CD4-positive, alpha-beta T cell treated with Interleukin-21 for 1 hour (primary cell): ENCODE measurements around the gene CPB1.

ENCODE experiments used
- DNase-seq: peaks from one replicate; pipeline ENCODE4 v3.0.0-alpha.2; 2020

The CPB1 gene

DNA sequence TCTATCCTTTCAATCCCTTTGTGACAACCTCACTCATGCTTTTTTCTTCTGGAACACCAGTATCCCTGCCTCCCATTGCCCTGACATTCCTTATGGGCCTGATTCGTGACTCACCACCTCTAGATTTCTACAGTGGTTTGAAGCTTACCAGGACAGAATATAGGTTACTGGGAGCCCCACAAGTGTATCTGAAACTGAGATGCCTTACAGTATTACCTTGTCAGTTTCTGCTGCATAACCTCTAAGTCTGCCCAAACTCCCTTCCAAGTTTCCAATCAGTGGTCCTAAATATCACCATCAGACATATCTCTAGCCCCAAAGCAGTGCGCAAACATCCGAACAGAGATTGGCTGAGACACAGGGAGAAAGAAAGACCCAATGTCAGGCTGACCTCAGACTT is 5.6 kb downstream of the CPB1 start:
- DNase-seq = no peak

GRCh38 chr3:148839805-148840204 is 12.2 kb downstream of the CPB1 start:
- DNase-seq = no peak

- no peak for DNase-seq
Measured at GRCh38 chr3:148840451-148840850, 12.8 kb downstream of the CPB1 start.

- DNase-seq = no peak
Measured at GRCh38 chr3:148845756-148846395, 18.3 kb downstream of the CPB1 start.

GRCh38 chr3:148847351-148847750 is 19.7 kb downstream of the CPB1 start:
- DNase-seq = no peak

- DNase-seq = no peak
Measured at GRCh38 chr3:148848410-148848809, 20.8 kb downstream of the CPB1 start.

DNA sequence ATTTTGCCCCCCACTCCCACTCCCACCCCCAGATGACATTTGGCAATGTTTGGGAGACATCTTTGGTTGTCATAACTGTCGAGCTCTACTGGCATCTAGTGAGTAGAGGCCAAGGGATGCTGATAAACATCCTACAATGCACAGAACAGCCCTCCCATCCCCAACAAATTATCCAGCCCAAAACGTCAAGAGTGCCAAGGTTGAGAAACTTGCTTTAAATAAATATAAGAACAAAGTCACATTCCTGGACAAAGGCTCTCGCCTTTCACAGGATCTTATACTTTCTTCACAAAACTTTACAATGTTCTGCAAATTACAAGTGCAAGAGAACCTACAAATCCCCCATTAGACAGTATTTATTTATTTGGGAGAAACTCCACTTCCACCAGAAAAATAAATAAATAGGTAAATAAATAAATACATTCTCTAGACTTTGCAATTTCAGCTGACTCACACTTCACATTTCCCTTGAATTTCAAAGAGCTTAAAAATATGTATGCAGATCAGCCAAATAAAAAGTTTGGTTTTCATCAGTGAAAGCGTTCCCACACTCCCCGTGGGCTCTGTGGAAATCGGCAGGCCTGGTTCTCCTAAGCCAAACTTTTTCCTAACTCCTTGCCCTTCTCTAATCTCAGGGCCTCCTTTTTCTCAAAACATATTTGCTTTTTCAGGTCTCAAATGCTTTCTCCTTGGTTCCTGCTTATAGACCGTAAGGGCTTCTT is 24.8 kb downstream of the CPB1 start:
- no peak for DNase-seq

DNA sequence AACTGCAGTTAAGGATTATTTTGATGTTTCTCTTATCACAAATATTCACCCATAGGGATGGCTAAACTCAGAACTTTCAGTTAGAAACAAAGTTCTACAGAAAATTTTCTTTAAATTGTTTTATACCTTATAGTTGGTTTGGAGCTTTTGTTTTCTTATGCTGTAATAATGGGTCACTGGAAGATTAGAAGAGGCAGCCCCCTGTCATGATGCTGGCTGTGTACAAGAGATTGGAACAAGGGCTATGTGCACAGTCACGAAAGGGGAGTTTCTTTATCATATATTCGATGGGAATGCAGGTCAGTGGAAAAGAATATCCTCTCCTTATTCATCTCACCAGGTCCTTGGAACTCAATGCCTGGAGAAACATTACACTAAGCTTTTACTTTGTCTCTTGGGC is 25.5 kb downstream of the CPB1 start:
- no peak for DNase-seq

DNA sequence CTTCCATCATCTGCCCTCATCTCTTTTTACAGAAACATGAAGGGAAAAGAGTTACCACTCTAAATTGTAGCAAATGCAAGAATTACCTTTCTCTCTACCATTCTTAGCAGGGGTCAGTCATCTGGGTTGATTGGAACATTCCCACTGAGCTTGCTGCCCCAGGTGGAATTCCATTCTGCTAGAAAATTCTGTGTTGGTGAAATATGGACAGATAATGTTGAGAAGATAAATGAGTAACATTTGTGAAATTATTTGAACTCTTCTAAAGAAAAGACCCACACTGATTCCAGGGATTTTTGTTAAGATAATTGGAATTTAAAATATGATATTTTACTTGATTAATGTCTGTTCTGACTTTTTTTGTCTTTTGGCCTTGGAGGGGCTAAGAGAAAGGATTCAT is 26.4 kb downstream of the CPB1 start:
- no peak for DNase-seq

DNA sequence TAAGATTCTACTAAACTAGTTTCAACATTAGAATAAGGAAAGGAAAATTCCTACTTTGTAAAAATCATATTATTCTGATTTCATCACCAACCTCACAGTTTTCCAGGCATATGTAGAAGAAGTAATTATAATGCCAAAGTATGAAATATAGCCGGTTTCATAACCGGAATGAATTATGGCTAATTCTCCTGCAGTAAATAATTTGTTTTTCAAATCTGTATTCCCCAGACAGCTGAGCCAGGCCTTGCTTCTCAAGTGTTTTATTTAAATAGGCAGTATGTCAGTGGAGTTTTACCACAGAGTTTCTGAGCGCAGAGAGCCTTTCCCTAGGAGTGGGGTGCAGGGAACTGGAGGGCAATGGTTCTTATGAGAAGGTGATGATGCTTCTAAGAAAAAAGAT is 28.8 kb downstream of the CPB1 start:
- DNase-seq = no peak

DNA sequence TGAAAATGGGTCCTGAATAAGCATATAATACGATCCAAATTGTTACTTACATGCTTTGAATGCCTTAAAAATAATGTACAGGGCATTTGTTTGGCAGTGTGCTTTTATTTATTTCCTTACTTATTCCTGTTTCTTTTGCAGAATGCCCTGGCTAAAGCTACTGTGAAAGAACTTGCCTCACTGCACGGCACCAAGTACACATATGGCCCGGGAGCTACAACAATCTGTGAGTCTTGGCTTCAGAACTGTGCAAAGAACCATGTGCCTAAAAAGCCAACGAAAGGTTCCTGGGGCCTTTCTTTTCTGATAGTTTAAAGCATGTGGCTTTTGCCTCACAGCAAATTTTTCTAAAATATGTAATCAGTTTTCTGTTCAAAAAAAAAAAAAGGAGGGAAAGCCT is 29.7 kb downstream of the CPB1 start:
- DNase-seq = no peak

DNA sequence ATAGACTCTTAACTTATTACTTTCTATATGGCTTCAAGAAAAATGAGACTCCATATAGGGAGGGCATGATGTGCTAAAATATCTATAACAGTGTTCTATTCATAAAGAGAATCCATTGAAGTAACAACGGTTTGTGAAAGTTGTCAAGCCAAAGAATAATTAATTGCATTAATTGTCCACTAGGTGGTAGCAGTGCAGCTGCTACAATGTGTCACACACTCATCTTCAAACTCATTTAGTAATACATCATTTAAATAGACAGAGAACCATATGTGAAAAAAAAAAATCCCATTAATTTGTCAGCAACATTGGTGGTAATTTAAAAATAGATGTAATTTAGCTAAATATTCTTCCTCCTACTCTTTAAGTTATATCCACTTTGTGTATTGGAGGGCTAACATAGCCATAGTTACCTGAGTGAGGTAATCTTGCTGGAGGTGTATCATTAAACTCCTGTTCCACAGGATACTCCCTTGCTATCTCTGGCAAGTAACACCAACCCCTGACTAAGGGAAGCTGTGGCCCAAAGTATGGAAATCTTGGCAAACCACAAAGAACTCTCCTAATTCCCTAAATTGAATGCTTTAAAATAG is 33.8 kb downstream of the CPB1 start:
- peak; percentile 33 for DNase-seq

- DNase-seq = no peak
Measured at GRCh38 chr3:148863297-148863696, 35.7 kb downstream of the CPB1 start.

GRCh38 chr3:148863814-148864213 is 36.2 kb downstream of the CPB1 start:
- no peak for DNase-seq

DNA sequence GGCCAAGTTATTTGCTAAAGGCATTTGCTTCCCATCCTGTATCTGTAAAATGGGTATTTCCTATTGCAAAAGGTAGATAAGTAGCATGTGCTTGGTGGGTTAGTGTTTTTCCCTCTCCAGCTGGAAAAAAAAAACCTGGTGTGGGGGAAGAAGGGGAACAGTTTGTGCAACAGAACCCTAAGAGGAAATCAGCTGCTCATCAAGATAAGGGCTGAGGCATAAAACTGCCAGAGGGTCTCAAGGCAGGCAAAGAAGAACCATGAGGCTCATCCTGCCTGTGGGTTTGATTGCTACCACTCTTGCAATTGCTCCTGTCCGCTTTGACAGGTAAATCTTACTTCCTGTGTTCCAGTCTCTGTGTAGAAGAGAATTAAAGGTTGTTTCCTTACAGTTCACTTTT is 37.4 kb downstream of the CPB1 start, which contains the start of gene CPA3:
TSS of gene CPA3 (plus strand) at position 248 of the 400 bp plus-strand sequence. CDS start at position 260, 12 bp downstream.
- DNase-seq = no peak

- DNase-seq = no peak
Measured at GRCh38 chr3:148866261-148866660, 38.6 kb downstream of the CPB1 start.

- no peak for DNase-seq
Measured at GRCh38 chr3:148873270-148873927, 45.8 kb downstream of the CPB1 start.

- no peak for DNase-seq
Measured at GRCh38 chr3:148873977-148874376, 46.4 kb downstream of the CPB1 start.

GRCh38 chr3:148878095-148878494 is 50.5 kb downstream of the CPB1 start:
- DNase-seq = no peak

- no peak for DNase-seq
Measured at GRCh38 chr3:148879256-148879655, 51.6 kb downstream of the CPB1 start.

DNA sequence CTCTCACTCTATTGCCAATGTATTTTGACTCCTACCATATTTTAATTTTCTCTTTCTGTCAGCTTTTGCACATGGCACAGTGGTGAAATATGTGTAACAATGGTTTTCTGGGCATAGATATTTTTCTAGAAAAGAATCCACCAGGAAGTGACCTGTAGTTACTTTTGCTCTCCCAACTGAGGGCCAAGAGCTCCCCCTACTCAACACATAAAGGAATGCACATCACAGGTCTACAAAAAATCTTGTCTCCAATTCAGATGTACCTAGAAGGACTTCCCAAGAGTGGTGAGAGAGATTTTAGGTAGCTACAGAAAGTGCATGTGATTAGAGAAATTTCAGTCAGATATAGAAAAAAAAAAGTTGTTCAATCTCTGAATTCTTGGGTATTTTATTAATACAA is 53.1 kb downstream of the CPB1 start:
- DNase-seq = no peak

- DNase-seq = no peak
Measured at GRCh38 chr3:148881286-148881685, 53.7 kb downstream of the CPB1 start.

- DNase-seq = no peak
Measured at GRCh38 chr3:148882288-148882687, 54.7 kb downstream of the CPB1 start.

- DNase-seq = no peak
Measured at GRCh38 chr3:148883163-148883562, 55.6 kb downstream of the CPB1 start.
